HG03045 (cell line): ENCODE measurements around the gene USP37.

Source experiments
- ATAC-seq: cut with Tn5 transposase; IDR thresholded peaks from one replicate; pipeline ENCODE4 v1.9.1; 2021; ENCODE audit warnings: mild to moderate bottlenecking, moderate library complexity; ENCODE audit not compliant: unreplicated experiment

The USP37 gene

DNA sequence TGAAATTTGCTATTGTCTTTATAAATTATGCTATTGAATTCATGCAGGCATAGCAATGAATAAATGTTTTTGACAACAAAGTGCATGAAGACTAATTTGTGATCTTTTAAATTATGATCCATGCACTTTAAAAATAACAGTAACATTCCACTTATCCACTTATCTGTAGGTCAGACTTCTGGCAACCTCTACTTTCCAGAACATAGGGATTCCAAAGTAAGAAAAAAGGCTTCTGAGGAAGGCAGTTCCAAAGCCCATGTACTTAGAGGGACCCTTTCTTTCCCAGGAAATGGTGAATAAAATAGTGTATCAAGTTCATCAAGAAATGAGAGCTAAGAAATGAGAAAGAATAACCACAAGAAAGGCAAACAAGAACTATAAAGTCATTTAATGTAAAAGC lies 90.9 kb downstream of the USP37 start:
- no peak for ATAC-seq

GRCh38 chr2:218476676-218477075 lies 91.5 kb downstream of the USP37 start:
- ATAC-seq: no peak

GRCh38 chr2:218474527-218474926 lies 93.6 kb downstream of the USP37 start:
- no peak for ATAC-seq

DNA sequence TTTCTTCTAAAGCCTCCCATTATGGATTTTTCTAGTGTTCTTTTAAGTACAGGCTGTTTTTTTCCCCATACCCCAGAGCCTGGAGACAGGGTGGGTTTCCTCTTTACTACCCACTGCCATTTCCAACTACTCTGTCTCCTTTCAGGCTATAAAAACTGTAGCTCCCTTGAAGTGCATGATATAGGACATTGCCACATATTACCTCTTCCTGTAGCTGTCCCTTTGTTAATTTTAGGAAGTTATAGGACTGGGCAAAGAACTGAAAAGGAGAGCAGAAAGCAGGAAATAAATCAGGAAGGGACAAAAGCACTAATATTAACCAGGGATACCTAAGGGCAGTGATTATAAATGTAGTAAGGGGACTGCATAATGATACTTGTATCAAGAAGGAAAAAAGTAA lies 95.2 kb downstream of the USP37 start:
- ATAC-seq: no peak

GRCh38 chr2:218471982-218472381 lies 96.2 kb downstream of the USP37 start:
- ATAC-seq: no peak

GRCh38 chr2:218471036-218471435 lies 97.1 kb downstream of the USP37 start:
- no peak for ATAC-seq

- ATAC-seq: no peak
These were observed 97.7 kb downstream of the USP37 start for GRCh38 chr2:218470448-218470847.

DNA sequence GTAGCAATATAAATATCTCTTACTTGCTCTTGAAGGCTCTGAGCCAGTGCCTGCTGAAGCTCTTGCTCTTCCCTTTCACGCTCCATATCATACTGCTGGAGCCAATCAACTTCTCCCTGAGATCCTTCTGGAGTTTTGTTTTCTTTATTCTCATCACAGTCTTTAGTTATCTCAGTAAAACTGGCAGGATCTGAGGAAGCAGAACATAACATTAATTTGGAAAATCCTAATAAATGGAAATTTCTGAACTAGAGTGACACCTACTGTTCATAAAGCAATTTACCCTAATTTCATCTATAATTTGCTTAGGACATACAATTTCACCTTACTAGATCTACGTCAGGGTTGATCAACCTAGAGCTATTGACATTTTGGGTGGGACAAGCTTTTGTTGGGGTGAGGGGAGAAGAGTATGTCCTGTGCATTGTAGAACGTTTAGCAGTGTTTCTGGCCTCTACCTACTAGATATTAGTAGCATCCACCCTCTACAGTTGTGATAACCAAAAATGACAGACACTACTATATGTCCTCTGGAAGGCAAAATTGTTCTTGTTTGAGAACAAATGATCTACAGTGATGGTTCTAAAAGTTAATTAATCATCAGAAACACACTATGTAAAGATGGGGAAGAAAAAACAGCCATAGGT lies 102.0 kb downstream of the USP37 start:
- ATAC-seq: no peak

DNA sequence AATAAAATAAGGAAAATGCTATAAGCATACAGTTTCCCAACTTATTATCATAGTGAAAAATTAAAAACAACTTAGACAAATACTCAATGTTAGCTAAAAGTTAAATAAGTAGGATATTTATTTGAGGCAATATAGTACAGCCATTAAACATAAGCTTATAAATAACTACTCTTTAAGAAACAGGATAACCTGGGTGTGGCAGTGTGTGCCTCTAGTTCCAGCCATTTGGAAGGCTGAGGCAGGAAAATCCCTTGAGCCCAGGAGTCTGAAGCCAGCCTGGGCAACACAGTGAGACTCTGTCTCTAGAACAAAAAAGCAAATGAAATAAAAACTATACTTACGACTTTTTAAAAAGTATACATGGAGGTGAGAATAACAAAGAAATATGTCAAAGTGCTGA lies 109.6 kb downstream of the USP37 start:
- ATAC-seq: no peak

DNA sequence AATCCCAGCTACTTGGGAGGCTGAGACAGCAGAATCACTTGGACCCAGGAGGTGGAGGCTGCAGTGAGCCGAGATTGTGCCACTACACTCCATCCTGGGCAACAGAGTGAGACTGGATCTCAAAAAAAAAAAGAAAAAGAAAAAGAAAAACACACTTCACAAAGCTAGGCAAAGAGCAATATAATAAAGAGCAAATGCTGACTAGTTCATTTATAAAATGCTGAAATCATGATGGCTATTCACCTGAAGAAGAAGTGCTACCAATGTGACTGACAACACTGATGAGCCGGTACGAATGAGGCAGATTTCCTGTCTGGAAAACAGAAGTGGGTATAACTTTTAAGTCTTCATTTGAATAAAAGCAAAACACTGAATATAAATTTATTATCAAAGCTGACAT lies 111.3 kb downstream of the USP37 start:
- ATAC-seq: no peak

DNA sequence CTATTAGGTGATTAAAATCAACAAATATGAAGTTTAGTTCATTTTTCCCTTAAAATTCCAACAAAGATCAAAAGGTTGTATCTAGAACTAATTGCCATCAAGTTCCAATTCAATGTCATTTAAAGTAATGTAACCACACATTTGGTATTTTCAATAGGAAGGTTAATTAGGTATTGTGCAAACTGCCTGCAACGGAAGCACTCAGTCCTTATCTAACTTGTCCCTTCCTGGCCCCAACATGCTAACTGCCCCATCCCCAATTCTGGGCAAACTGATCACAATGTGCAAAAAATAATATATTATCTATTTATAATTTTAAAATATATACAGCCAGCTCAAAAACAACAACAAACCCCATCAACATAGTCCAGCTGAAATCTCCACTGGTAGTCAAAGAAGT lies 116.1 kb downstream of the USP37 start:
- ATAC-seq: no peak

- ATAC-seq: no peak
These were observed 119.2 kb downstream of the USP37 start for GRCh38 chr2:218448934-218449333.

DNA sequence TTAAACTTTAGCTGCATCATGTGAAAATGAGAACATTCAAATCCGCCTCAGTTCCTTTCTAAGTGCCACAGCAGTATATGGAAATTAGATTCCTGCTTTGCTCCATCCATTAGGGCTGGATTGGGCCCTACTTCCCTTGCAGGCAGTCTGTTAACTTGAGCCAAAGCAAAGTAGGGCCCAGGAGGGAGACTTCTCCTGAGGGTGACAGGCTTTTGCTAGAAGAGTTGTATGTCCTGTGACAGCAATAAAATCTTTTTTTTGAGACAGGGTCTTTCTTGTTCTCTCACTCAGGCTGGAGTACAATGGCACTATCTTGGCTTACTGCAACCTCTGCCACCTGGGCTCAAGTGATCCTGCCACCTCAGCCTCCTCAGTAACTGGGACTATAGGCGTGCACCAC lies 121.1 kb downstream of the USP37 start:
- no peak for ATAC-seq

- ATAC-seq: no peak
These were observed 121.6 kb downstream of the USP37 start for GRCh38 chr2:218446547-218446946.

DNA sequence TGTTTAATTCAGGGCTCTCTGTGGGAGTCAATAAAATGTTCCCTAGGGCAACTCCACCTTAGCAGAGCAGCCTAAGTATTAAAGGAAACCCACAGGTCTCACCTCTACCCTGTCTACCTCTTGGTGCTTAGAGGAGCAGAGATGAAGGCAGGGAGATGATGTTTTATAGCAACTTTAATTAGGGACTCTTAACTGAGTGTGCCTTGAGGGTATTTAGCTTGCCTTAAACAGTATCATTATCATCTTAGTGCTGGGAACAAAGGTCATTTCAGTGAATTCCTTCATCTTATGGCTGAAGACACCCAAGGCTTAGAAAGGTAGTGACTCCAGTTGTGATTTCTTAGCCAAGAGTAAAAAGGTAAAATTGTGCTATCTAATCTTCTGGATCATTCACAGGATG lies 122.5 kb downstream of the USP37 start:
- ATAC-seq: no peak

- no peak for ATAC-seq
These were observed 123.3 kb downstream of the USP37 start for GRCh38 chr2:218444692-218445357.

DNA sequence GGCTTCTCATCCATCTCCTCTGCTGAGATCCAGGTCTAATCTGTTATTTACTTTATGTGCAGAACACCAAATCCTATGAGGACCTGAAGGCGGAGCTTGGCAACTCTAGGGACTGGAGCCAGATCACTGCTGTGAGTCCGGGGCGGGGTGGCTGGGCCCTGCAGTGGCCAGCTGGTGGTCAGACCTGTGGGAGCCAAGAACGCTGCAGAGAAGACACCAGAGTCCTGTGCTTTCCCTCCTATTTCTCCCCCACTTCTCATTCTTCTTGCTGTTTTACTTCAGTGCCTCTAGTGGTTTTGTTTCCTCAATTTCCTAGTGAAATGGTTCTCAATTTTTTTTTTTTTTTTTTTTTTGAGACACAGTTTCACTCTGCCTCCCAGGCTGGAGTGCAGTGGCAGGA lies 129.6 kb downstream of the USP37 start:
- no peak for ATAC-seq

DNA sequence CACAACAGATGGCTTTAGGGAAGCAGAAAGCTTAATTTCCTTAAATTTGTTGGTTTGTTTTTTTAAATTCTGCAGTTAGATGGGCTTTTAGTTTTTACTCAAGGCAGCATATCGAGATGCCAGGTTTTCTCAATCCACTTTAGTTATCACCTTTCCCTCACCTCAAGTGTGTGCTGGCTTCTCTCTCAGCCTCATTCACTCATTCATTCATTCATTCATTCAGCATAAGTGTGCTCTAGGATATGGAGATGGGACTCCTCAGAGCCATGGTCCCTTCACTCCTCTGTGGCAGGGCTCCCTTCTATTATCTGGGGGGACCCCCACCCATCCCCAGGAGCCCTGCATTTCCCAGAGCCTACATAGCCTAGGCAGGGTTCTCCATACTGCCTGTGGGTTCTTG lies 130.2 kb downstream of the USP37 start:
- ATAC-seq: no peak

DNA sequence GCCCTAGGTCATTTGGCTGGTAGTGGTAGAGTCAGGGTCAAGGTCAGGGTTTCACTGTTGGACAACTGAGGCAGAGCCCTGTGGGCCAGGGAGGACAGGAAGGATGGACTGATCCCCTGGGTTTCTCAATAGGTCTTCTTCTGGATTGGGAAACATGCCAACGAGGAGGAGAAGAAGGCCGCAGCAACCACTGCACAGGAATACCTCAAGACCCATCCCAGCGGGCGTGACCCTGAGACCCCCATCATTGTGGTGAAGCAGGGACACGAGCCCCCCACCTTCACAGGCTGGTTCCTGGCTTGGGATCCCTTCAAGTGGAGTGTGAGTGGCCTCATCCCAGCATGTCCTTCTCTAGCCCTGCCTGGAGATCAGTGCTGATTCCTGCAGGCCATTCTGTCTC lies 131.2 kb downstream of the USP37 start:
- ATAC-seq: no peak

DNA sequence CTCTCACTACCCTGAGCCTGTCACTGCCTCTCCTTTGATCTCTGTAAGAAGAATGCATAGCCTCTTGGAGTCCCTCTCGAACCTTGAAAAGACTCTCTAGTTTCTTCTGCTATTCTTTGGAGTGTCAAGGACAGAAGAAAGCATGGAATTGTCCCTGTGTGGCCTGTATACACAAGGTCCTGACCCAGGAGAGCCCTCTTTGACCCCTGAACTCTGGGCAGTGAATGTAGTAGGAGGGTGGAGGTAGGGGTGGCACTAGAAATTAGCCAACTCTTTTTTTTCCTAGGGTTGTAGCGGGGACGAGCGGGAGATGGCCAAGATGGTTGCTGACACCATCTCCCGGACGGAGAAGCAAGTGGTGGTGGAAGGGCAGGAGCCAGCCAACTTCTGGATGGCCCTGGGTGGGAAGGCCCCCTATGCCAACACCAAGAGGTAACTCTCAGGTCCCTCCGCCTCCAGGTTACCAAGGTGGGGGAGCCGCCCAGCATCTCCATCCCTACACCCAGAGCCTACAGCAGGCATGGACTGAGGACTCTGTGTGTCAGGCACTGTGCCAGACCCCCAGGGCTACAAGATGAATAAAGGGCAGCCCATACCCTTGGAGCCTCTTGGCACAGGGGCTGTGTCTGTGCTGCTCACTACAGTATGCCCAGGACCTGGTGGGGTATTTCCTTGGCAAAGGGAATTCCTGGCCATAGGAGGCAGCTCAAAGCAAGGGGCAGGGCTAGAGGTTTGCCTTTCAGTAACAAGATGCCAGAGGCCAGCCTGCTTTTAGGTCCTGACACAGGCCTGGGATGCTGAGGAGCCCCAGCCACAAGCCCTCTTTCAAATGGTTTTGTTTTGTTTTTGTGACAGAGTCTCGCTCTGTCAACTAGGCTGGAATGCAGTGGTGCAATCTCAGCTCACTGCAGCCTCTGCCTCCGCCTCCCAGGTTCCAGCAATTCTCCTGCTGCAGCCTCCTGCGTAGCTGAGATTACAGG lies 132.9 kb downstream of the USP37 start:
- no peak for ATAC-seq

GRCh38 chr2:218434456-218434855 lies 133.7 kb downstream of the USP37 start:
- ATAC-seq: no peak
